PC-3 (cell line): ENCODE measurements around the gene SH3BP1.

Experiments
- EZH2 ChIP-seq: fragments of 300-600 bp; sonication (generic); IDR thresholded peaks from one replicate; pipeline ENCODE4 v1.6.1; 2017; ENCODE audit warnings: antibody characterized with exemption, mild to moderate bottlenecking, low read length; ENCODE audit not compliant: unreplicated experiment
- TF ChIP-seq, protein P1 (sequence below): fragments of 300-600 bp; sonication (generic); conservative IDR thresholded peaks from 2 replicates; pipeline ENCODE4 v1.5.1; 2017; ENCODE audit warnings: antibody characterized with exemption, low read depth, mild to moderate bottlenecking, low read length

DNA sequence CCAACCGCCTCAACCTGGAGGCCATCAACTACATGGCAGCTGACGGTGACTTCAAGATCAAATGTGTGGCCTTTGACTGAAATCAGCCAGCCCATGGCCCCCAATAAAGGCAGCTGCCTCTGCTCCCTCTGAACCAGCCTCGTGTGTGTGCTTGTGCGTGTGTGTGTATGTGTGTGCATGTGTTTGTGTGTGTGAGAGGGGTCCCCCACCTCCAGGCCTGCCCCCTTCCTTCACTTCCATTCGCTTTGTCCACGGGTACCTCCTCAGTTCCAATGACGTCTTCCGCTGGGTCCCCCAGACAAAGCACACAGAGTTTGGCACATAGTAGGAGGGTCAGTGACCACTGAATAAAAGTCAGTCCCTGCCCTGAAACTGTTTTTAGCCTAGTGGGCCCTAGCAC lies 40.2 kb downstream of the SH3BP1 start:
- TF ChIP-seq, protein P1, sequence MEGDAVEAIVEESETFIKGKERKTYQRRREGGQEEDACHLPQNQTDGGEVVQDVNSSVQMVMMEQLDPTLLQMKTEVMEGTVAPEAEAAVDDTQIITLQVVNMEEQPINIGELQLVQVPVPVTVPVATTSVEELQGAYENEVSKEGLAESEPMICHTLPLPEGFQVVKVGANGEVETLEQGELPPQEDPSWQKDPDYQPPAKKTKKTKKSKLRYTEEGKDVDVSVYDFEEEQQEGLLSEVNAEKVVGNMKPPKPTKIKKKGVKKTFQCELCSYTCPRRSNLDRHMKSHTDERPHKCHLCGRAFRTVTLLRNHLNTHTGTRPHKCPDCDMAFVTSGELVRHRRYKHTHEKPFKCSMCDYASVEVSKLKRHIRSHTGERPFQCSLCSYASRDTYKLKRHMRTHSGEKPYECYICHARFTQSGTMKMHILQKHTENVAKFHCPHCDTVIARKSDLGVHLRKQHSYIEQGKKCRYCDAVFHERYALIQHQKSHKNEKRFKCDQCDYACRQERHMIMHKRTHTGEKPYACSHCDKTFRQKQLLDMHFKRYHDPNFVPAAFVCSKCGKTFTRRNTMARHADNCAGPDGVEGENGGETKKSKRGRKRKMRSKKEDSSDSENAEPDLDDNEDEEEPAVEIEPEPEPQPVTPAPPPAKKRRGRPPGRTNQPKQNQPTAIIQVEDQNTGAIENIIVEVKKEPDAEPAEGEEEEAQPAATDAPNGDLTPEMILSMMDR: no peak
- no peak for TF ChIP-seq EZH2
